Activated naive CD4-positive, alpha-beta T cell (primary cell): Measurements from ENCODE around the gene MEGF10.

Experiments
- DNase-seq, 4 experiments: peaks; one replicate each; lab custom pipeline; 2025; lab: John Stamatoyannopoulos, UW

The MEGF10 gene

DNA sequence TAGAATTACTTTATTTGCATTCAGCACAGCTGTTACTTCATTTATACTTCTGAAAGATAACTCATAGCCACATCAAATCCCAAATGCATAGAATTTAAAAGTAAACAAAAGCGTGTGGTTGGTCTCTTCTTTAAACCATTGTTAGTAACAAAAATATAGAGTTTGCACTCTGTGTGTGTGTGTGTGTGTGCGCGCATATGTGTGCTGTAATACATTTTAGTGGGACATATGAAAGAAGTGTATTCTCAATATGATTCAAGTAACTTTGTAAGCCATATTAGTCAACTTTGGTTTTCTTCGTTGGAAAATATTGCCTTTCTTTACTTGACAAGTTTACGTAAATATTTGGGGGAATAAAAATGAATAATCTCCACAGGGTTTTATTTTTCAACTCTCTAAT, 120.8 kb downstream of the MEGF10 start:
- no peak for DNase-seq

DNA sequence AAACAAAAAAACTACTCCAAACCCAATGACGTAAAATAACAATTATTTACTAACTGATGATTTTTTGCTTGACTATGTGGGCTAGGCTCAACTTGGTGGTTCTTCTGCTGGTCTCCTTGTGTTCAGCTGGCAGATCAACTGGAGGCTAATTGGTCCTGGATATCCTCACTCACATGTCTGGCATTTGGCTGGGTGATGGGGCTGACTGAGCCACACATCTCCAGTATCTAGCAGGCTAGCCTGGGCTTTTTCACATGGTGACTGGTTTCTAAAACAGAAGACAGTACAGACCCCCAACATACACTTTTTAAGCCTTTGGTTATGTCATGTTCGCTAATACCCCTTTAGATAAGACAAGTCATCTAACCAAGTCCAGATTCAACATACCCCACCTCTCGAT, 122.1 kb downstream of the MEGF10 start:
- DNase-seq = no peak

DNA sequence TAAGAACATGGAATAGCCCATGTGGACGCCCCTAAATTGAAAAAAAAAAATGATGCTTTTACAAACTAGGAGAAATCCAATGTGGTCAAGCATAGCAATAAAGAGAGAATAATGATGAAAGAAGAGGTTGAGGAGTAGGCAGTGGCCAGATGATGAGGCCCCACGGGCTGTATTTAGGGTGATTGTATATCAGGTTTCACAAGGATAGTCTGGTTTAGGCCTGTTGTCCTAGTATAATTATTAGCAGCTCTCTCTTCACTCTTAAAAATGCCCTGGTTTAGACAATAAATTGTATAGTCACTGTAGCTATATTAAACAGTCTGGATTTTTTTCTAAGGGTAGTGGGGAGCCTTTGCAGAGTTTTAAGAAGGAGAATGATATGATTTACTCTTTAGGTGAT, 124.4 kb downstream of the MEGF10 start:
- no peak for DNase-seq

DNA sequence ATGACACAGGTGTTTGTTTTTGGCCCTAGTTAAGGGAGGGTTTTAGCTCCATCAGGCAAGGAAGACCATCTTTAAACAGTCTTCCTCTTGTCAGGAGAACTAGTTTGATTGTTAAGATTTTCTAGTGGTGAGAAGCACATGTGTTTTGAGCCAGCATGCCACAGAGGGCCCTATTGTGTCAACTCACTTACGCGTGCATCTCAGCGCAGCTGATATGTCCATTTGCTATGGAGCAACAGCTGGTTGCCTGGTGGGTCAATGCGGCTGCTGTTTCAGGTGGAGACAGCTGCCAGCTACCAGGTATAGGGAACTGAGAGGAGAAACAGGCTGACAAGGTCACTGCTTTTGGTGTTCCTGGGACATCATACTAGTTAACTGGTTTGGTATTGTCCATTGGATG, 126.3 kb downstream of the MEGF10 start:
- no peak for DNase-seq

DNA sequence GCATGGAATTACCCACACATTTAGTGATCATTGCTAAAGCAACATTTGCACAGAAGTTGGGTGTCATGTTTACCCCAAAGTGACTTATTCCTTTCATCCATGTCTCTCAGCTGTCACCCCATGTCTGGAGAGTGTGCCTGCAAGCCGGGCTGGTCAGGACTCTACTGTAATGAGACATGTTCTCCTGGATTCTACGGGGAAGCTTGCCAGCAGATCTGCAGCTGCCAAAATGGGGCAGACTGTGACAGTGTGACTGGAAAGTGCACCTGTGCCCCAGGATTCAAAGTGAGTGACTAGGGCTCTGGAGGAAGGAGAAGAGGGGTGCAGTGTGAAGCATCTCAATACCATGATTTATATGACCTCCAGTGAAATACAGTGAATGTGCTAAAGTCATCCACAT, 126.9 kb downstream of the MEGF10 start:
- no peak for DNase-seq

DNA sequence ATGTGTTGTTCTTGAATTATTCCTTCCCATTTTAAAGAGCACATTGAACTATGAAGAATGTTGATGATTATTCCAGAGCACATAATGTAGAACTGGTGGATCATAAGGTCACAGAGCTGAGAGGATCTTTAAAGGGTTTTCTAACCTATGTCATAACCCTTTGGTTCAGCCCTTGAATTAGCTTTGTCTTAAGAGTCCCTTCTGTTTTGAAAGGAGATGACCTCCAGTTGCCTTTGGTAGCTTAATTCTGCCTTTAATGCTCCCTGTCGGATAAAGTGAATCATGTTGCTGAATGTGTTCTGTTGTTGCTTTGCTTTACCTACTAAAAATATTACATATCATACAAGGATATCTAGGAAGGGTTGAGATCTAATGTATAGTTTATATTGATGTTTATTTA, 127.8 kb downstream of the MEGF10 start:
- DNase-seq = no peak

DNA sequence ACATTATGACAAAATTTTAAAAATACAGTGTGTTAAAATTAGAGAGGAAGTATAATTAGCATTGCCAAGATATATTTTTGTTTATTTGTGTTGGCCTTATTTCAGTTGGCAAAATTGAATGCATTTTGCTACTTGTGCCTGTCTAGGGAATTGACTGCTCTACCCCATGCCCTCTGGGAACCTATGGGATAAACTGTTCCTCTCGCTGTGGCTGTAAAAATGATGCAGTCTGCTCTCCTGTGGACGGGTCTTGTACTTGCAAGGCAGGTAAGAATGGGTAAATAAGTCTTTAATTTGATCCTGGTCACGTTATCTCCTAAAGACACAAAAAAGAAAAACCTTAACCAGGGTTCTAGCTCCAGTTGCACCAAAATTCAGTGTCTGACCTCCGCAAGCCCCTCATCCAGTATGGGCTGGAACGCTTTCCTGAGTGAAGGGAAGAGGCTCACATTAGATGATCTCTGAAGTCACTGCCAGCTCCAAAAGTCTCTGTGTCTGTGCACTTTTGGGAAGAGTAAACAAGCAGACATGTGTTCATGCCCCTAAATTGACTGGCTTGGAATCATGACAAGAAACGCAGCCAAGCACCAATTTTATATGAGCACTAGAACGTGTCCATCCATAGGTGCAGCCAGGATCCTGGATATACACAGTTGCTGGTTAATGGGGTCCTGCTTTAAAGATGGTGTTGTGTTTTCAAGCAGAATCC, 128.5 kb downstream of the MEGF10 start:
- no peak for DNase-seq

DNA sequence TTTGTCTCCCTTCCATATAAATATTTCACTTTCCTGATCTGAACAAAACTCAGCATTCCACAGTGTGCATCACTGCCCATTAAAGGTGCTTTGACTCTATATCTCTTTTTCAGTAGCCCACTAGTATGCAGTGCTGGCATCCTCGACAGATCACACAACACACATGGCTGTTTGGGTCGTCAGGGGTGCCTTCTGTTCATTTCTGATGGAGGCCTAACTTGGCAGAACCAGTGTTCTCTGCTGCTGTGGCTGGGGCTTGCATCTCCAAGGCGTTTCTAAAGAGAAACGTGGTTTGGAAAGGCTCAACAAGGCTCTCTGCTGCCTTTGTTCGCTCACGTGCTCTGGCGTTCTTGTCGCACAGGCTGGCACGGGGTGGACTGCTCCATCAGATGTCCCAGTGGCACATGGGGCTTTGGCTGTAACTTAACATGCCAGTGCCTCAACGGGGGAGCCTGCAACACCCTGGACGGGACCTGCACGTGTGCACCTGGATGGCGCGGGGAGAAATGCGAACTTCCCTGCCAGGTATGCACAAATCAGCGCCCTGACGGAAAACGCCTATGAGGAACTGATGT, 129.2 kb downstream of the MEGF10 start:
- DNase-seq = no peak

DNA sequence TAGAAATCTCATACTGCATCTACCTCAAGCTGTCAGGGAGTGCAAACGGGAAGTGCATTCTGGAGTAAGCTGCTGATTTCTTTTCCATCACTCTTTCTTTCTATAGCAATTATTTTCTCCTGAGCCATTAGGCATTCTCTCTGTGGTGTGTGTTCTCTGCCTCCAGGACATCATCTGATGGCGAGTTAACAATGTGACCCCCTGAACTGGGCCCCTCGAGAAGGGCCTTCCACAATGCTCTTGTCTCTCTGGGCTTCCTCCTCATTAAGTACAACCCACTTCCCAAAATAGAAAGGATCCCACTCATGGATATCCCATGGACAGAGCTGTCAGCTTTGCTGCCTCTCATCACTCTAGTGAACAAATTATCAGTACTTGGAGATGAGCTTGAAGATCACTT, 130.2 kb downstream of the MEGF10 start:
- no peak for DNase-seq

DNA sequence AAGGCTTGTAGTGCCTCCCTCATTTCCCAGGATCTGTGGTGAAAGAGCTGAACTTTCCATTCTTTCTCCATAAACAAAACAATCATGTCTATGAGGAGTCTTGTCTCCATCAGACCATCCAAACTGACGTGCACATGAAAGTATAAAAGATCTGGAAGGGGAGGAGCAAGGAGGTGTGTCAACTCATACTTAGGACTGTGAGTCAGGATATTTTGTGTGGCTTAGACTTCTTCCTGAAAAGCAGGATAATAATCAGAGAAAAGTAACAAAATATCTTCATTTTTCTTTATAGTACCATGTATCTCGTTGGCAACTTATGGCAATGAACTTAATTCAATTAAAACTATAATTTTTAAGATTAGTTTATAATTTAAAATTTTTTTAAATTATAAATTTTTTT, 130.9 kb downstream of the MEGF10 start:
- no peak for DNase-seq

DNA sequence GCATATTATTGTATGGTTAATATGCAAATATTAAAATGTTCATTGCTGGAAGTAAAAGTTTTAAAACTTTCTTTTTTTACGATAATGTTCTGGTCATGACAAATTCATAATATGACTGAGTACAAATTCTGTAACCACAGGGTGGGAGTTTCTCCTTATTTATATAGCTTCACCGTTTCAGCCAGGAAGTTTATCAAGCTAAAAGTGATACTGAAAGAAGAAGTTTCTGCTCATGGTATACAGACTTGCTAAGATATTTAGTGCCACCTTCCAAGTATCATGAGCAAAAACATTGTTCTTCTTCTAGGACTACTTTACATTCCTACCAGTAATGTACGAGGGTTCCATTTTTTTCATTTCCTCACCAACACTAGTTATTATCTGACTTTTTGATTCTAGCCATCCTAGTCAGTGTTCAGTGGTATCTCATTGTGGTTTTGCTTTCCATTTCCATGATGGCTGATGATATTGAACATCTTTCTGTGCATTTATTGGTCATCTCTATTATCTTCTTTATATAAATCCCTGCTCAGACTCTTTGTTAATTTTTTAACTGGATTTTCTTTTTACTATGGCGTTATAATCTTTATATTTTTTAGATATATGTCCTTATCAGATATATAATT, 132.7 kb downstream of the MEGF10 start:
- DNase-seq = no peak

DNA sequence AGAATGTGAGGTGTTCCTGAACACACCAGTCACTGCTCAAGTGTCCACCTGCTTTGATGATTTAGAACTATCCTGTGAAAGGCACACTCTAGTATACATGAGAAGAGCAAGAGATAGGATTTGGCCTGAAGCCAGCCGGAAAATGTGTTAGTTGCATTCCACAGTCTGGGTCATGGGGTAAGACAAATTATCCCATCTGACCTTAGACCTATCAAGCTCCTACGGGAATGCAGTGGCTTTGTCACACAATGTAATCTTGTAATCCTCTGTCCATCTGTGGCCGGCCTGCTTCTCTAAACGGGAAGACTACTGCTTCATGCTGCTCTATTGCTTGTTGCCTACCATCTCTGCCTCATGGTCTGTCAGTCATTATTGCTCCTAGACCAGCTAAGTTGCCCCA, 134.4 kb downstream of the MEGF10 start:
- DNase-seq = no peak

DNA sequence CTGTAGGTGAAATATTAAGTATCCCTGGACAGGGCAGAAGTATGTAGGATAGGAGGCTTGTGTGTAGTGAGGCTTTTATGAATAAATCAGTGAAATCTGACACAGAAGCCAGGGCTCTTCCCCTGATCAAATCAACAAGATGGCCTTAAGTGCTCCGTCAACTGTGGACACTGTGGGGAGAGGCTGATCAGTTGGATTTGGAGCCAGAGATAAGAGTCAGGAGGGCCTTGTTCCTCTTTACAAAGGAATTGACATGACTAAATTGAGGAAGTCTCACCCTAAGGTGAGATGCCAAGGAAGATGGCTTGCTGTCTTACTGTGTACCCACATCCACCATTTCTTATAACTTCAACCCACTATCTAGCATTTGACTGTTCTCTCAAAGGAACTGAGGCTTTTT, 135.3 kb downstream of the MEGF10 start:
- DNase-seq = no peak

DNA sequence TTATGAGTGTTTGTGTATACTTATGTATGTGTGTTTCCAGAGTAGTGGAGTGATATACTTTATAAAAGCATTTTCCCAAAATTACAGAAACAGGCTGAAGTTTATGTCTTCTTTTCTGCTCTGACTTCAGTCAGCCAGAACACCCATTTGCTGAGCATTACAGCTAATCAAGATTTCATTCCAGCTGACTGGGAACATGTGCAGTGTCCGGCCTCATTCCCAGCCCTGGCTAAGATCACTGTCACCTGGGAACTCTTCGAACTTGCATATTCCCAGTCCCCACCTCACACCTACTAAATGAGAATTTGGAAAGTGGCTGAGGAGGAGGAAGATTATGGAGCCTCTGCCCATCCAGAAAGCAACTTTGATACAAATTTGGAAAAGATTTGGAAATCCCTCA, 136.1 kb downstream of the MEGF10 start:
- DNase-seq = no peak

DNA sequence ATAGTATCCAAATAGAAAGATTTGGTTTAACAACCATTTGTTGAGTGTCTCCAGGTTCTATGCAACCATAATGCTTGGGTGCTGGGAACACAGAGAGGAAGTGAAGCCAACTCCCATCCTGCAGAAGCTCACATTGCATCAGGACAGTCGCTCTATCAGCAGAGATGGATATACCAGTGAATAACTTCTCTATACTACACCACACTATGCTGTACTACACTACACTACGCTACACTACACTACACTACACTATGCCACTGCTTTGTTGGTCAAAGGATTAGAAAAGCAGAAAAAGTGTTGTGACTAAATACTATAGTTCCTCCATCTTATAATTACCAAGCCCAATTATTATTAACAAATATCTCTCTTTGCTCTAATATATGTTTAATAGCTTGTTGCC, 137.7 kb downstream of the MEGF10 start:
- no peak for DNase-seq

DNA sequence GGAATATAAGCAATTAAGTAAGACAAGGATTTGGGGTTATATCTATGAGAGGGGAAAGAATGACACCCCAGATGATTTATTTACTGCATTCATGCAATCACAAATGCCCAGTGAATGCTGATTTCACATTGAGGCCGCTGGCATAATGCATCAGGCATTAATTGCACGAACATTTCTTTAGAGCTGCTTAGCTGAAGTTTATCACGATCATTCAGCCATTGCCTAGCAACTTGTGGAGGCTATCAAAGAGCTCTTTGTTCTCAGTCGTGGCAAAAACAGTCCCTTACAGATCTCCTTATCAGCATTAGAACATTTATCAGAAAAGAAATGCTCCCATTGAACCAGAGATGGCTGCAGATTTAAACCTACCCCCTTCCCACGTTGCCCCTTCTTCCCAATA, 138.2 kb downstream of the MEGF10 start:
- DNase-seq = no peak

DNA sequence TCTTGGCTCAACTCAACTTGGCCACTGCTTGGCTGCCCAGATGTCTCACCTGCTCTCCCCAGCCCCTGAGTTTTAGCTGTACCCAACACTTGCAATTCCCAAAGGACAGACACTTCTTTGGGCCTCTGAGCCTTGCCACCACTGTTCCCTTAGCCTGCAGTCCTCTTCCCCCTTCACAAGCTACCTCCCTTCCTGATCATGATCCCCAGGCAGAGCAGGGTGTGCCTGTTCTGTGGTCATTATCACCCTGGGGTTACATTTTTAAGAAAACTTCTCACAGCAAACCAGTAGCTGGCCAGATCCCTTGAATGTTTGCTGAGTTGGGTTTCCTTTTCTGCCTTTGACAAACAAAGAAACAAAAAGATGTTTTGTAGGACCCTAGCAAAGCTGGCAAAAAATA, 139.3 kb downstream of the MEGF10 start:
- no peak for DNase-seq

DNA sequence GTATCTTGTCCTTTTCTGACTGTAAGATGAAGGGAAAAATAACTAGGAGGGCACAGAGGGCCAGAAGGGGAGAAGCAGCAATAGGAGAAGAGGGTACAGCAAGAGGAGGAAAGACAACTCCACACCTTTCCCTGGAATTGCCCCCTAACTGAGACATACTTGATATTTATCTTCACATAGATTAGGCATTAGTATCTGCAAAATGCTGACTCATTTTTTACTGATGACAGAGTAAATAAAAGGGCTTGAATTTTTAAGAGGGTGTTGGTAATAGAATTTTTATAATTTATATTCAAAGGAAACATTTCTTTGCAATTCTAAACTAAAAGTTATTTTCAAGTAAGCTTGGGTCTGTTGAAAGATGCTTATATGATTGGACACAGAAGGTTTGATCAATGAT, 140.0 kb downstream of the MEGF10 start:
- DNase-seq = no peak

DNA sequence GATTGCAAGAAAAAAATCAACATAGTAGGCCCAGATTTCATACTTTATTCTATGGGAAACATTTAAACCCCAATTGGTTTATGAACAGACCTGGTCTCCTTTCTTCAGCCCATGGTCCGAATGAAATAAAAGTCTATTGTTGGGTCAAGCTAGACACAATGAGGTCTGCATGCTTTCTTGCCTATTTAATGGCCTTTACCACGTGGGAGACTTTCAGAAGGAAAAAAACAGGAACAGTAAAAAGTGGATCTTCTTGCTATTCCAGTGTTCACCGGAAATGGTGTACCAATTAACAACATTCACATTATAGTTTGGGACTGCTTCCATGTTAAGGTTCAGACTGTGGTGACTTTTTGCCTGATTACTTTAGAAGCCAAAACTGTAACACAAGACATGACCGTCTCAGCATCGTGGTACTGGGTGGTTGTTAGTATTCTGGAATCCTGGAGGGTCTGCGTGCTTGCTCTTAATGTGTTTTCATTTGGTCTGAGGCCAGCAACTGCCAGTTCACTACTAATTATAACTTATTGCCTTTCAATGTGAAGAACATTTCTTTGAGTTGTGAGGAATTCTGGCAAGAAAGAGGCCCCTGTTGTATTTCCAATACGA, 141.5 kb downstream of the MEGF10 start:
- DNase-seq = no peak

DNA sequence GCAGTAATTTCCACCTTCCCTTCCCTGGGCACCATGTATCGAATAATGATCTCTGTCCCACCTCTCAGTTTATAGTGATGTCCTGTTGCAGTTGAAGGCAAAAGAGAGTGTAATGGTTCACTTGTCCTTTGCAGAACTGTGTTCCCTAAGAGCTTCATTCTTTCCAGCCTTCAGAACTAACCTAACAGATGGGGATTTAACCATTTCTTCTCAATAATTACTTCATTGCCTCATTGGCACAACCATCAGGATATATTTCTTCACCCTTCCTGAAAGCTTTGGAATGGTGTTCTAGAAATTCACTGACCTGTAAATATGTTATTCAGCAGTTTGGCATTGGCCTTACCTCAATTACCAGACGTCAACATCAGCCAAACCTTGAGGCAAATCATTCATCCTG, 142.9 kb downstream of the MEGF10 start:
- DNase-seq = no peak

DNA sequence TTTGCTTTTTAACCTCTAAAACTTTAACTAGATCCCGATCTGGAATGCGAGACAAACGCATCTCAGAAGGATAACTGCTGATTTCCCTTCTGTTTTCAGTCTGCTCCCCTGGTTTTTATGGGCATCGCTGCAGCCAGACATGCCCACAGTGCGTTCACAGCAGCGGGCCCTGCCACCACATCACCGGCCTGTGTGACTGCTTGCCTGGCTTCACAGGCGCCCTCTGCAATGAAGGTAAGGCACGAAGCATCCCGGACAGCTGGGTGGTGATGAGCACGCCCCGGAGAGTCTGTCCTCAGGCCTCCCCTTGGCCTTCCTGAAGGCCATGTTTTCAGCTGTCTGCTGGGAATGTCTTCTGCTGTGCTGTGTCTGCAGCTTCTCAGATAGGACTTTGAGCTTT, 144.0 kb downstream of the MEGF10 start:
- no peak for DNase-seq

DNA sequence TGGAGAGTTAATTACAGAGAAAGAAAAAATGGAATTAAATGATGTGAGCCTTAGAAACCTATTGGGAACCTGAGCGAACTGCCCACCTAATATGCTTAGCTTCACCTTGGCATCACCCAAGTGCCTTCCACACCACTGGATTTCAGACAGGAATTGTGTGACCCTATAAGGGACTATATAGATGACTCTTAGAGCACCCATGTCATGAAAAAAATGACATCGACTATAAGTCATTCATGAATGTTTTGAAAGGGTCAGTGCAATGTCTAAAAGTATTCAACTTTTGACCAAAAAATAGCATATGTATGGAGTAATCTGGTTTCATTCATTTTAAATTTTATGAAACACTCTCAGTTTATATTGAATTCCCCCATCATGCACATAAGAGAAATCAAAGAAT, 145.2 kb downstream of the MEGF10 start:
- DNase-seq = no peak

DNA sequence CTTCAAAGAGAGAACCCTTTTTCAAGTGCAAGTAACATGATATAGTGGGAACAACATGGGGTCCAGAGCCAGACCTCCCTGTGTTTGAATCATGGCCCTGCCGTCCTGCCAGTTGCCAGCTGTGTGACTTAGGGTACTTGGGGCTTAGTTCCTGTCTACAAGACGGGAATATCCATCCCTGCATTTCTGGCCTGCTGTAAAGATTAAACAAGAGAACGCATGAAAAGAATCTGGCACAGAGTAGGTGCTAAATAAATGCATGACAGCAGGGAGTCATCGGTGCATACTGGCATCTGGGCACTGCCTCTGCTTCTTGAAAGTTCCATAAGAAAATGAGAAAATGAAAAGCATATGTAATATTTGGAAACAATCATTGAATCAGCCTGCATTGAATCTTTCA, 149.0 kb downstream of the MEGF10 start:
- DNase-seq = no peak
